B cell (primary cell): Measurements from ENCODE around the gene NPEPPS. TPM values are rescaled to one million over a fixed set of nuclear protein-coding genes. Genes with fewer than 3 reads are reported as not detected.

Experiments used
- ATAC-seq: fragments of 200-7000 bp; cut with Tn5 transposase; one replicate; pipeline ENCODE4 v1.10.0; 2021; ENCODE audit warnings: low read depth, mild to moderate bottlenecking, moderate number of reproducible peaks, moderate library complexity
- CTCF ChIA-PET: fragments of 350-600 bp; sonication (Branson Sonifier 250); formaldehyde crosslinking; loops from one replicate; lab custom pipeline; 2021; ENCODE audit warnings: antibody characterized with exemption, inconsistent platforms; lab: Charles Lee
- POLR2A ChIA-PET: fragments of 350-600 bp; sonication (Branson Sonifier 250); formaldehyde crosslinking; loops from one replicate; lab custom pipeline; 2021; ENCODE audit warnings: antibody characterized with exemption; lab: Charles Lee
- DNase-seq: peaks from one replicate; pipeline ENCODE4 v3.0.0; 2013
- H2AFZ ChIP-seq: 2 replicates; pipeline ENCODE4 v1.6.1; 2012; ENCODE audit warnings: mild to moderate bottlenecking, low read depth, low read length; ENCODE audit not compliant: insufficient read depth, poor library complexity, severe bottlenecking
- H3K27ac ChIP-seq, 2 donors: 1 replicate in 1 of 2; 2 replicates in 1 of 2; pipeline ENCODE4 v1.5.1; 2012 to 2013; ENCODE audit warnings: low read length in 2 of 2, mild to moderate bottlenecking in 2 of 2, moderate library complexity in 1 of 2
- H3K27me3 ChIP-seq, 4 experiments: fragments of 200-600 bp in 1 of 4; sonication (generic) in 1 of 4; replicated peaks in 1 of 4; 1 replicate in 2 of 4; 2 replicates in 2 of 4; pipeline versions ENCODE4 v1.6.1 to v1.7.0; 2013 to 2016; ENCODE audit warnings: low read length in 3 of 4, mild to moderate bottlenecking in 2 of 4, mixed read lengths in 1 of 4, moderate library complexity in 1 of 4; ENCODE audit not compliant: insufficient read depth in 4 of 4, control insufficient read depth in 3 of 4; ENCODE audit errors: control extremely low read depth in 1 of 4
- H3K36me3 ChIP-seq, 2 experiments: replicated peaks in 1 of 2; 1 replicate in 1 of 2; 2 replicates in 1 of 2; pipeline versions ENCODE4 v1.6.1 to v1.7.1; 2013; ENCODE audit warnings: low read length in 1 of 2; ENCODE audit not compliant: insufficient read depth in 2 of 2, control insufficient read depth in 1 of 2; ENCODE audit errors: control extremely low read depth in 1 of 2, extremely low read depth in 1 of 2
- H3K4me1 ChIP-seq, 2 donors: fragments of 200-600 bp in 1 of 2; sonication (generic) in 1 of 2; 1 replicate in 1 of 2; 2 replicates in 1 of 2; pipeline versions ENCODE4 v1.5.1 to v1.6.1; 2013 to 2017; ENCODE audit warnings: low read length in 2 of 2; ENCODE audit not compliant: control insufficient read depth in 2 of 2, insufficient read depth in 2 of 2
- H3K4me2 ChIP-seq: replicated peaks from 2 replicates; pipeline ENCODE3; 2012; ENCODE audit warnings: mild to moderate bottlenecking, low read depth, low read length; ENCODE audit not compliant: poor library complexity, severe bottlenecking
- H3K4me3 ChIP-seq, 5 experiments: fragments of 200-600 bp in 1 of 5; sonication (generic) in 1 of 5; 1 replicate in 3 of 5; 2 replicates in 2 of 5; pipeline versions ENCODE4 v1.5.1 to v1.7.0; 2011 to 2016; ENCODE audit warnings: low read length in 4 of 5, mild to moderate bottlenecking in 4 of 5, low read depth in 2 of 5, control low read depth in 1 of 5, moderate library complexity in 1 of 5; ENCODE audit not compliant: insufficient read depth in 1 of 5; ENCODE audit errors: control extremely low read depth in 1 of 5, extremely low read depth in 1 of 5
- H3K79me2 ChIP-seq: fragments of 200-600 bp; sonication (generic); one replicate; pipeline ENCODE4 v1.6.0; 2016; ENCODE audit warnings: low read length; ENCODE audit not compliant: control insufficient read depth, insufficient read depth
- H3K9ac ChIP-seq: fragments of 200-600 bp; sonication (generic); 2 replicates; pipeline ENCODE4 v1.6.1; 2017; ENCODE audit warnings: mild to moderate bottlenecking, low read length, moderate library complexity
- H3K9me3 ChIP-seq, 3 donors: one replicate each; pipeline versions ENCODE4 v1.6.1 to v1.7.1; 2013; ENCODE audit warnings: low read length in 2 of 3; ENCODE audit not compliant: control insufficient read depth in 2 of 3, insufficient read depth in 1 of 3; ENCODE audit errors: control extremely low read depth in 1 of 3
- H4K20me1 ChIP-seq: 2 replicates; pipeline ENCODE4 v1.6.0; 2012; ENCODE audit warnings: mild to moderate bottlenecking, low read length; ENCODE audit not compliant: insufficient read depth, control insufficient read depth, poor library complexity, severe bottlenecking
- H3K27ac Mint-ChIP-seq: one replicate; pipeline ENCODE4 v1.8.0; 2021; ENCODE audit warnings: mixed read lengths
- H3K27me3 Mint-ChIP-seq: one replicate; pipeline ENCODE4 v1.8.0; 2021; ENCODE audit warnings: mixed read lengths
- H3K4me1 Mint-ChIP-seq: one replicate; pipeline ENCODE4 v1.8.0; 2021; ENCODE audit warnings: mixed read lengths
- H3K4me3 Mint-ChIP-seq: one replicate; pipeline ENCODE4 v1.8.0; 2021; ENCODE audit warnings: mixed read lengths
- H3K9me3 Mint-ChIP-seq: one replicate; pipeline ENCODE4 v1.8.0; 2022; ENCODE audit warnings: mixed read lengths; ENCODE audit not compliant: insufficient read depth
- CTCF ChIP-seq: fragments of 200-600 bp; IDR thresholded peaks from one replicate; pipeline ENCODE4 v1.8.0; 2022; ENCODE audit warnings: antibody characterized with exemption, mild to moderate bottlenecking
- EZH2 ChIP-seq: IDR thresholded peaks from 2 replicates; pipeline ENCODE4 v1.6.1; 2012; ENCODE audit warnings: borderline replicate concordance, low read depth, mild to moderate bottlenecking, moderate library complexity, low read length; ENCODE audit not compliant: insufficient read depth, poor library complexity, severe bottlenecking
- WGBS: methylation state at CpG from one replicate; pipeline ENCODE4 v1.1.5; 2013; ENCODE audit warnings: missing lambda C conversion rate; ENCODE audit not compliant: insufficient coverage; 5-methylcytosine and 5-hydroxymethylcytosine counted together
- intact Hi-C: fragments of 100-400 bp; cut with micrococcal nuclease; formaldehyde crosslinking; loops from one replicate; pipeline ENCODE4 v1.10.0; 2022
- polyA plus RNA-seq: library from polyadenylated mRNA; depleted of rRNA; stranded (reverse); fragments of >200 nt; gene quantifications from 2 replicates; pipeline ENCODE4 v1.2.3, GENCODE V29; 2012
- total RNA-seq, 2 donors: library from RNA; stranded (reverse); fragments of 120-200 nt in 1 of 2; gene quantifications; 1 replicate in 1 of 2; 2 replicates in 1 of 2; pipeline versions ENCODE4 v1.2.3 to v1.2.4, GENCODE V29; 2013 to 2022

NPEPPS gene
- total and polyA plus RNA-seq, 2 donors (not counting 1 experiment from before 2014, with no cell fraction given): 47.8 to 160 TPM

DNA sequence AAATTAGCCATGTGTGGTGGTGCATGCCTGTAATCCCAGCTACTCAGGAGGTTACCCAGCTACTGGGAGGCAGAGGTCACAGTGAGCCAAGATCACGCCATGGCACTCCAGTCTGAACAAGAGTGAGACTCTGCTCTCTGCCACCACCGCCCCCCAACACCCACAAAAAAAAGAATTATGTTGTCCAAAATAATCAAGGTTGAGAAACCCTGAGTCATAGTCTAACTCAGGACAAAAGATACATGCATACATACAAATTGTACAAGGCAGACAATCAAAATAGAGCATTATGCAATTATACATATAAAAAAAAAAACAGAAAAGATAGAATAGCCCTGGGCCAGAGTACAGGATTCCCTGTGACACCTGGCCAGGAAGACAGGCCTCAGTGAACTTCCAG lies 112.2 kb downstream of the NPEPPS start:
- no peak overlapping the region for H3K4me2 ChIP-seq
- ATAC-seq: no peak
- CTCF ChIA-PET: no interaction called here
- no peaks in the 10 kb centered on the region for H3K27me3 ChIP-seq
- H3K9ac ChIP-seq: no peak overlapping the region
- H3K4me3 Mint-ChIP-seq: no peak overlapping the region
- no peaks in the 10 kb centered on the region for H3K9me3 ChIP-seq
- H3K36me3 ChIP-seq: no peaks in the 10 kb centered on the region
- peaks cover 16% of the 10 kb centered on the region for H3K4me1 Mint-ChIP-seq
- peak overlapping the region; percentile 60 for H3K27ac Mint-ChIP-seq
- no peak overlapping the region for H2AFZ ChIP-seq
- H3K4me3 ChIP-seq: no peak overlapping the region
- H3K27ac ChIP-seq: no peak overlapping the region
- WGBS: 94% methylated on average over 2 of the region's 2 CpGs
- no peaks in the 10 kb centered on the region for H4K20me1 ChIP-seq
- POLR2A ChIA-PET: interaction anchor here (0.6 kb wide), 1 partner anchor 51 kb away, joined by 3 read pairs; no protein-coding TSS in a partner anchor
- no peak for DNase-seq
- no peaks in the 10 kb centered on the region for H3K9me3 Mint-ChIP-seq
- no peaks in the 10 kb centered on the region for H3K79me2 ChIP-seq
- H3K4me1 ChIP-seq: peaks cover 3 to 4% of the 10 kb centered on the region in 2 donors
- TF ChIP-seq CTCF (no peak), EZH2 (no peak)
- intact Hi-C loops: no loop called here
- H3K27me3 Mint-ChIP-seq: no peaks in the 10 kb centered on the region

DNA sequence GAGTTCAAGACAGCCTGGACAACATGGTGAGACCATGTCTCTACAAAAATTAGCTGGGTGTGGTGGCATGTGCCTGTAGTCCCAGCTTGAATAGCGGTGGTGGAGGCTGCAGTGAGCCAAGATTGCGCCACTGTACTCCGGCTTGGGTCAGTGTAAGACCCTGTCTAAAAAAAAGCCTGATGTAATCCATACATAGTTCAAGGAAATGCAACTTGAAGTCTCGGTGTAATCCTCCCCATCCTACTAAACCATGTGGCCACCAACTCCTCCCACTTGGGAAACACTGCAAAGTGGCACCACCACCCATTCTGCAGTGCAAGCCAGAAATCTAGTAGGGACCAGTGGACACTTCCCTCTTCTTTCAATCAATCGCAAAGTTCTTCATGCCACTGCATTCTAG lies 113.4 kb downstream of the NPEPPS start:
- Histone ChIP-seq H3K4me1 (peaks cover 10 to 12% of the 10 kb centered on the region in 2 donors), H3K36me3 (no peaks in the 10 kb centered on the region), H3K27ac (no peak overlapping the region), H3K9ac (no peak overlapping the region), H3K4me3 (no peak overlapping the region), H4K20me1 (peaks cover 5% of the 10 kb centered on the region), H2AFZ (no peak overlapping the region), H3K27me3 (no peaks in the 10 kb centered on the region), H3K9me3 (no peaks in the 10 kb centered on the region), H3K4me2 (no peak overlapping the region), H3K79me2 (peaks cover 9% of the 10 kb centered on the region)
- Mint-ChIP-seq H3K27ac (no peak overlapping the region), H3K27me3 (no peaks in the 10 kb centered on the region), H3K9me3 (no peaks in the 10 kb centered on the region), H3K4me1 (peaks cover 22% of the 10 kb centered on the region), H3K4me3 (no peak overlapping the region)
- CTCF ChIA-PET: interaction anchor here (0.7 to 1.4 kb wide), 2 partner anchors 20 to 28 kb away, joined by 3 to 6 read pairs; no protein-coding TSS in a partner anchor
- intact Hi-C loops: no loop called here
- ATAC-seq: no peak
- POLR2A ChIA-PET: interaction anchor here (0.5 kb wide), 1 partner anchor 33 kb away, joined by 3 read pairs; no protein-coding TSS in a partner anchor
- WGBS: 97% methylated on average over 3 of the region's 5 CpGs
- DNase-seq: no peak
- TF ChIP-seq CTCF (no peak), EZH2 (no peak)
